HG03196 (cell line): ENCODE data around the gene OR52D1.

Experiments
- ATAC-seq: cut with Tn5 transposase; IDR thresholded peaks from one replicate; pipeline ENCODE4 v1.9.1; 2021; ENCODE audit not compliant: unreplicated experiment

OR52D1 gene

GRCh38 chr11:5488385-5488784, at the start of gene OR52D1:
OR52D1 (plus strand) TSS chr11:5488685; CDS start chr11:5488707, 22 bp downstream.
- ATAC-seq = no peak

GRCh38 chr11:5441414-5441813, 47.1 kb upstream of the OR52D1 start, which contains the start of gene OR51I1:
OR51I1 (minus strand) TSS chr11:5441514; CDS start chr11:5441514, 0 bp downstream.
- ATAC-seq = no peak

GRCh38 chr11:5443835-5444393, 44.6 kb upstream of the OR52D1 start:
- ATAC-seq = no peak

- no peak for ATAC-seq
Observed at GRCh38 chr11:5449023-5449422, 39.5 kb upstream of the OR52D1 start, which contains the start of gene OR51I2. OR51I2 (plus strand) TSS chr11:5449323; CDS start chr11:5453489, 4,166 bp downstream.

GRCh38 chr11:5449432-5449831, 39.1 kb upstream of the OR52D1 start:
- ATAC-seq = no peak

GRCh38 chr11:5460983-5461621, 27.4 kb upstream of the OR52D1 start:
- ATAC-seq = no peak

- ATAC-seq = no peak
Observed at GRCh38 chr11:5467527-5467926, 21.0 kb upstream of the OR52D1 start.

- no peak for ATAC-seq
Observed at GRCh38 chr11:5473921-5474320, 14.6 kb upstream of the OR52D1 start.

- peak; percentile 79 for ATAC-seq
Observed at GRCh38 chr11:5476186-5476819, 12.2 kb upstream of the OR52D1 start.

- no peak for ATAC-seq
Observed at GRCh38 chr11:5486003-5486402, 2.5 kb upstream of the OR52D1 start.

GRCh38 chr11:5486421-5486820, 2.1 kb upstream of the OR52D1 start:
- ATAC-seq = no peak

- ATAC-seq = no peak
Observed at GRCh38 chr11:5488798-5489399, 414 bp downstream of the OR52D1 start.

- ATAC-seq = no peak
Observed at GRCh38 chr11:5489576-5490357, 1.3 kb downstream of the OR52D1 start.

- ATAC-seq = no peak
Observed at GRCh38 chr11:5499671-5500070, 11.2 kb downstream of the OR52D1 start.

GRCh38 chr11:5500393-5500801, 11.9 kb downstream of the OR52D1 start:
- no peak for ATAC-seq

- no peak for ATAC-seq
Observed at GRCh38 chr11:5504403-5504921, 16.0 kb downstream of the OR52D1 start.

GRCh38 chr11:5505363-5506048, 17.0 kb downstream of the OR52D1 start:
- ATAC-seq = no peak

GRCh38 chr11:5507177-5507932, 18.9 kb downstream of the OR52D1 start:
- no peak for ATAC-seq

GRCh38 chr11:5507933-5508305, 19.4 kb downstream of the OR52D1 start:
- ATAC-seq = no peak

- ATAC-seq = no peak
Observed at GRCh38 chr11:5508605-5509004, 20.1 kb downstream of the OR52D1 start.
